Cardiac muscle cell (in vitro differentiated cells and primary cell): ENCODE results near the gene CDH4. TPM values are rescaled to one million over a fixed set of nuclear protein-coding genes. Genes with fewer than 3 reads are reported as not detected.

Experiments used
- DNase-seq, 2 donors: peaks; one replicate each; pipeline versions ENCODE4 v3.0.0 to v3.0.0-alpha.2; 2010 to 2017; ENCODE audit warnings: low read depth in 1 of 2, low spot score in 1 of 2
- H3K27ac ChIP-seq: fragments of 200-600 bp; sonication (generic); 2 replicates; pipeline ENCODE4 v1.5.1; 2016
- H3K27me3 ChIP-seq: fragments of 200-600 bp; sonication (generic); 2 replicates; pipeline ENCODE4 v1.6.0; 2016; ENCODE audit warnings: control low read depth
- H3K36me3 ChIP-seq: fragments of 200-600 bp; sonication (generic); 2 replicates; pipeline ENCODE4 v1.5.1; 2016; ENCODE audit warnings: control low read depth
- H3K4me1 ChIP-seq: fragments of 200-600 bp; sonication (generic); 2 replicates; pipeline ENCODE4 v1.8.1; 2017; ENCODE audit warnings: low read depth, mild to moderate bottlenecking, mixed run types
- H3K4me3 ChIP-seq: fragments of 200-600 bp; sonication (generic); 2 replicates; pipeline ENCODE4 v1.5.1; 2016; ENCODE audit warnings: mild to moderate bottlenecking
- H3K9me3 ChIP-seq: fragments of 200-600 bp; sonication (generic); 2 replicates; pipeline ENCODE4 v1.5.1; 2017; ENCODE audit warnings: low read depth, mild to moderate bottlenecking, control low read depth
- polyA plus RNA-seq: library from polyadenylated mRNA; unstranded; fragments of >200 nt; fragmentation: Nextera tagmentation; extraction: Ambion mirVana; gene quantifications from 2 replicates; pipeline ENCODE4 v1.2.1, GENCODE V29; 2016
- total RNA-seq: library from RNA; depleted of rRNA; stranded (reverse); fragments of >200 nt; gene quantifications from 2 replicates; pipeline ENCODE4 v1.2.3, GENCODE V29; 2016
- TF ChIP-seq, protein P1 (sequence below): IDR thresholded peaks from 2 replicates; pipeline ENCODE4 v1.5.1; 2012; ENCODE audit warnings: low read depth, mild to moderate bottlenecking, low read length

Gene CDH4
- total and polyA plus RNA-seq, 2 experiments from 2014 or later: 0.43 to 0.80 TPM

DNA sequence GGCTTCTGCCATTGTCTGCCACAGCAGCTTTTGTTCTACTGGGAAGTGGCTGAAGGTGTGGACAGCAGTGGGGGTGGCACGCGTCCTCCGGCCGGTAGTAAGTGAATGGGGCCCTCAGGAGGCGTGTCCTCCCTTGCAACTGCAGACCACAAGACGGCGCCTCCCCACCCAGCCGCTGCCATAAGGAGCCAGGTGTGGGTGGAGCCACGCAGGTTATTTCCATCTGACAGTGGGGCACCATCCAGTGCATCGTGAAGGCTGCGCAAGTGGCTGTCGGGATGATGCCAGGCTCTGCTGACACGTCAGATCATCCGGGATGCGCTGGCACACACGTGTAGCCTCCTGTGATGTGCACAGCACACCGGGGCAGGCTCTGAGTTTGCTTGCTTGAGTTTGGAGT is 379.7 kb downstream of the CDH4 start:
- no peak overlapping the region for H3K27ac ChIP-seq
- H3K4me3 ChIP-seq: no peak overlapping the region
- no peaks in the 10 kb centered on the region for H3K27me3 ChIP-seq
- H3K9me3 ChIP-seq: no peaks in the 10 kb centered on the region
- DNase-seq: no peak
- H3K36me3 ChIP-seq: no peaks in the 10 kb centered on the region
- TF ChIP-seq, protein P1, sequence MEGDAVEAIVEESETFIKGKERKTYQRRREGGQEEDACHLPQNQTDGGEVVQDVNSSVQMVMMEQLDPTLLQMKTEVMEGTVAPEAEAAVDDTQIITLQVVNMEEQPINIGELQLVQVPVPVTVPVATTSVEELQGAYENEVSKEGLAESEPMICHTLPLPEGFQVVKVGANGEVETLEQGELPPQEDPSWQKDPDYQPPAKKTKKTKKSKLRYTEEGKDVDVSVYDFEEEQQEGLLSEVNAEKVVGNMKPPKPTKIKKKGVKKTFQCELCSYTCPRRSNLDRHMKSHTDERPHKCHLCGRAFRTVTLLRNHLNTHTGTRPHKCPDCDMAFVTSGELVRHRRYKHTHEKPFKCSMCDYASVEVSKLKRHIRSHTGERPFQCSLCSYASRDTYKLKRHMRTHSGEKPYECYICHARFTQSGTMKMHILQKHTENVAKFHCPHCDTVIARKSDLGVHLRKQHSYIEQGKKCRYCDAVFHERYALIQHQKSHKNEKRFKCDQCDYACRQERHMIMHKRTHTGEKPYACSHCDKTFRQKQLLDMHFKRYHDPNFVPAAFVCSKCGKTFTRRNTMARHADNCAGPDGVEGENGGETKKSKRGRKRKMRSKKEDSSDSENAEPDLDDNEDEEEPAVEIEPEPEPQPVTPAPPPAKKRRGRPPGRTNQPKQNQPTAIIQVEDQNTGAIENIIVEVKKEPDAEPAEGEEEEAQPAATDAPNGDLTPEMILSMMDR: no peak
- no peaks in the 10 kb centered on the region for H3K4me1 ChIP-seq

DNA sequence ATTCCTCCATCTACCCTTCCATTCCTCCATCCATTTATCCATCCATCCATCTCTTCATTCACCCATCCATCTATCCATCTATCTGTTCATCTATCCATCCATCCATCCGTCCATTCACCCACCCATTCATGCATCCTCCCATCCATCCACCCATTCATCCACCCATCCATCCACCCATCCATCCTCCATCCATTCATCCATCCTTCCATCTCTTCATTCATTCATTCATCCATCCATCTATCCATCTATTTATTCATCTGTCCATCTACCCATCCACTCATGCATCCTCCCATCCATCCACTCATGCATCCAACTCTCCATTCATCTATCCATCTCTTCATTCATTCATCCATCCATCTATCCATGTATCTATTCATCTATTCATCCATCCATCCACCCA is 380.9 kb downstream of the CDH4 start:
- Histone ChIP-seq H3K36me3 (no peaks in the 10 kb centered on the region), H3K4me3 (no peak overlapping the region), H3K27me3 (no peaks in the 10 kb centered on the region), H3K4me1 (no peaks in the 10 kb centered on the region), H3K27ac (no peak overlapping the region), H3K9me3 (no peaks in the 10 kb centered on the region)
- TF ChIP-seq, protein P1: no peak
- no peak for DNase-seq

DNA sequence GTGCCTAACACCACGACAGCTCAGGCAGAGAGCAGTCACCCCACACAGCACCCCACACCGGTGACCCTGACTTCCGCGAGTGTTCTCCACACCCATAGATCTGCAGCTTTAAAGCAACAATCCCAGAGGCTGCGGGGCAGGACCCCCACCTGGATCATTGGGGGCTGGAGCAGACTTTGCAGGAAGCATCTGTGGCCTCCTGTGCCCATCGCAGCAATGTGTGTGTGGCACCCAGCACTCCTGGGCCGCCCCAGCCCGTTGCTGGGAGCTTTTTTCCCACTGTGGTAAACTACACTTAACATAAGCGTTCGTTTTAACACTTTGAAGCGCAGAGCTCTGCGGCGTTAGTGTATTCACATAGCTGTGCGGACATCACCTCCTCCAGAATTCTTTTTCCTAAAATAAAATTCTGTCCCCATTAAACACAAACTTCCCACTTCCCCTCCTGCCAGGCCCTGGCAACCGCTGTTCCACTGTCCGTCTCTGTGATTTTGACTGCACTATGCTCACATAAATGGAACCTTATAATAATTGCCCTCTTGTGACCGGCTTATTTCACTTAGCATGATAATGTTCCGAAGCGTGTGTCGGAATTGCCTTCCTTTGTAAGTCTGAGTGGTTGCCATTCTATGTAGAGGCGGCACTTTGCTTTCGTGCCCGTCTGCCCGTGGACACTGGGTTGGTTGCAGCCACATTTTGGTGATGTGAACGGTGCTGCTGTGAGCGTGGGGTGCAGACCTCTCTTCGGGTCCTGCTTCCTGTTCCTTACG is 382.5 kb downstream of the CDH4 start:
- no peaks in the 10 kb centered on the region for H3K27me3 ChIP-seq
- H3K36me3 ChIP-seq: no peaks in the 10 kb centered on the region
- H3K4me1 ChIP-seq: no peaks in the 10 kb centered on the region
- TF ChIP-seq, protein P1: no peak
- no peak overlapping the region for H3K4me3 ChIP-seq
- DNase-seq: no peak
- no peak overlapping the region for H3K27ac ChIP-seq
- no peaks in the 10 kb centered on the region for H3K9me3 ChIP-seq

DNA sequence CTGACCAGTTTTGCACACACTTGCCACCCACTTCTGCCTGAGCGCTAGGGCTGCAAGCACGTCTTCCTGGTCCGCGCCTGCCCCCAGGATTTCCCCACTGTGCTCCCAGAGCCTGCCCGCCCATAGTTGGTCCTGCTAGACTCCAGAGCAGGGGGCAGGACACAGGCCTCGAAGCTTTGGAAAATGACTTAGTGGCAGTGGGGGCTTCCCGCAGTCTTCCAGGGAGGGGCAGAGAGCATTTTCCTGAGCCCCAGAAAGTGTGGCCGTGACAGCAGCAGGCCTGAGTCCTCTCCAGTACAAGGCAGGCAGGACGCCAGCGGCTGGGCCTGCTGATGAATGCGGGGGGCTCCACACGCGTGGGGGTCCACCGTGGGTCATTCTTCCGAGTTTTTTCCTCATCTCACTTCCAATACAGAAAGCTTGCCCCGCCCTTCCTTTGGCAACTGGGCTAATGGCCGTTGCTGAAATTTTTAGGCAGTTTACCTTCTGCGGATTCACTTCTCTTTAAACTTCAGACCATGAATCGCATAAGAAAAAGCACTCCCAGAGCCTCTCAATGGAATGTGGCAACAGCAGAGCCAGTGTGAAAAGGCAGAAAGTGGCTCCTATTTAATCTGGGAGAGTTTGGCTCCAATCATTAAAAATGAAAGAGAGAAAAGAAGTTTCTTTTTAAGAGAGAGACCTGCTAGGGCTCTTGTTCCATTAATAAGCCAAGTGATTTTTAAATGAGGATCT is 383.8 kb downstream of the CDH4 start:
- DNase-seq: no peak
- H3K4me3 ChIP-seq: no peak overlapping the region
- no peaks in the 10 kb centered on the region for H3K9me3 ChIP-seq
- TF ChIP-seq, protein P1: no peak
- no peaks in the 10 kb centered on the region for H3K36me3 ChIP-seq
- H3K27me3 ChIP-seq: no peaks in the 10 kb centered on the region
- no peaks in the 10 kb centered on the region for H3K4me1 ChIP-seq
- no peak overlapping the region for H3K27ac ChIP-seq

DNA sequence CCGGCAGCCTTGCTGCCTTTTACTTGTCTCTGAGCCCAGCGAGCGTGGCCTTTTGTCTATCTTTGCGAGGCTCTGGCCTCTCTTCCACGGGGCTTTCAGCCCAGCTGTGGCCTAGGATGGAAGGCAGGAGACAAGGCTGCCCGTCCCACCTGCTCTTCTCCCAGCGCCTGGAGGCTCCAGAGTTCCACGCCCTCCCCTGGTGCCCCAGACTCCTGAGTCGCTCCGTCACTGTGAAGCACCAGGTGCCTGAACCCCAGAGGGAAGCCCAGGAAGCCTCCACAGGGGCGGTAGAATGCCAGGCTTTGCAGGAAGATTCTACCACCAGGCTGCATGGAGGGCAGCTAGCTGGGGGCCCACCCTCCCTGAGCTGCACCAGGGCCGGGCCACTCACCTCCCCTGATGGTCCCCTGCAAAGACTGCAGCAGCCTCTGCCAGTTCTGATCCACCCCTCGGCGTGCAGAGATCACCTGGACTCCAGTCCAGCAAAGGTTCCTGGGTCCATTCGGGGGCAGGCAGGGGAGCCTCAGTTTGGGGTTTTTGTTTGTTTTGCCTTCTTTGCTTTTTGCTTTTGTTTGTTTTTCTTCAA is 384.6 kb downstream of the CDH4 start:
- no peak for DNase-seq

More for the DNA sequence above, 384.6 kb downstream of the CDH4 start:
- TF ChIP-seq, protein P1: no peak
- Histone ChIP-seq H3K4me3 (no peak overlapping the region), H3K9me3 (no peaks in the 10 kb centered on the region), H3K27me3 (no peaks in the 10 kb centered on the region), H3K36me3 (no peaks in the 10 kb centered on the region), H3K27ac (no peak overlapping the region), H3K4me1 (no peaks in the 10 kb centered on the region)
